OCI-LY3 (cell line): ENCODE data around the gene ZMIZ1.

Experiments
- EZH2phosphoT487 ChIP-seq: fragments of 200-600 bp; shearing (Covaris generic); IDR thresholded peaks from 2 replicates; pipeline ENCODE4 v1.6.1; 2018; ENCODE audit warnings: antibody characterized with exemption, mixed run types, low read depth
- TF ChIP-seq, protein P1 (sequence below): fragments of 200-600, 300-600 bp; sonication (generic); IDR thresholded peaks from 2 replicates; pipeline ENCODE4 v1.5.1; 2014; ENCODE audit warnings: antibody characterized with exemption, low read length, low read depth

DNA sequence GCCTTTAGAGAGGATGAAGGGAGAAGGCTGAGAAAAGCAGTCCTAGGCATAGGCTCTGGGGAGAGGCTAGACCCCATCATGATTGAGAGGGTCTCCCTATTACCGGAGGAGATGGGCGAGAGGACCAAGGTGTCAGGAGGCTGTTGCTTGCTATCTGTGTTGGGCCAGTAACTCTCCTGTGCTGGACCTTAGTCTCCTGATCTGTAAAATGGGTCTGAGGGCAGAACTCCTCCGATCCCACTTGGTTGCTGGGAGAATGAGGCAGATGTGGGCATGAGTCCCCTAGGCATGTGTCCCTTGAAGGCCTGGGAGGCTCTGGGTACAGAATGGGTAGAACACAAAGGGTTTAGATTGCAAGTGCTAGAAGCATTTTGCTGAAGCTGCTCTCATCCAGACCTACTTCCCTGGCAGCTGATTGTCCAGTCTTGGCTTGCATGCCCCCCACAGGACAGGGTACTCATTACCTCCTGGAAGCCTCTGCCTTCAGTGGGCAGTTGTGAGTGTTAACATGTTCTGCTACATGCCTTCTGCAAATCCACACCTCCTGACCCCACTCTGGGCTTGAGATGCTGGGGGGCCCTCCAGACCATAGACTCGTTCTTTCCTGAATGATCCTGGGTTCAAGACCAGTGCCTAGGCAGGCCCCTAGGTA is 4.4 kb downstream of the ZMIZ1 start:
- TF ChIP-seq, protein P1, sequence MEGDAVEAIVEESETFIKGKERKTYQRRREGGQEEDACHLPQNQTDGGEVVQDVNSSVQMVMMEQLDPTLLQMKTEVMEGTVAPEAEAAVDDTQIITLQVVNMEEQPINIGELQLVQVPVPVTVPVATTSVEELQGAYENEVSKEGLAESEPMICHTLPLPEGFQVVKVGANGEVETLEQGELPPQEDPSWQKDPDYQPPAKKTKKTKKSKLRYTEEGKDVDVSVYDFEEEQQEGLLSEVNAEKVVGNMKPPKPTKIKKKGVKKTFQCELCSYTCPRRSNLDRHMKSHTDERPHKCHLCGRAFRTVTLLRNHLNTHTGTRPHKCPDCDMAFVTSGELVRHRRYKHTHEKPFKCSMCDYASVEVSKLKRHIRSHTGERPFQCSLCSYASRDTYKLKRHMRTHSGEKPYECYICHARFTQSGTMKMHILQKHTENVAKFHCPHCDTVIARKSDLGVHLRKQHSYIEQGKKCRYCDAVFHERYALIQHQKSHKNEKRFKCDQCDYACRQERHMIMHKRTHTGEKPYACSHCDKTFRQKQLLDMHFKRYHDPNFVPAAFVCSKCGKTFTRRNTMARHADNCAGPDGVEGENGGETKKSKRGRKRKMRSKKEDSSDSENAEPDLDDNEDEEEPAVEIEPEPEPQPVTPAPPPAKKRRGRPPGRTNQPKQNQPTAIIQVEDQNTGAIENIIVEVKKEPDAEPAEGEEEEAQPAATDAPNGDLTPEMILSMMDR: no peak
- no peak for TF ChIP-seq EZH2phosphoT487
